Karpas-422 (cell line): ENCODE measurements around the gene RTKN. TPM values are rescaled to one million over a fixed set of nuclear protein-coding genes. Genes with fewer than 3 reads are reported as not detected.
"Not testable (repeated sequence)": the region's sequence is repeated elsewhere in the genome, so short reads cannot be mapped to it uniquely, and the experiment has no call there.

Experiments used
- DNase-seq: peaks from one replicate; pipeline ENCODE4 v3.0.0-alpha.2; 2015
- H2AFZ ChIP-seq: fragments of 200-600 bp; sonication (generic); 2 replicates; pipeline ENCODE4 v1.6.1; 2014; ENCODE audit warnings: antibody characterized with exemption, low read length, mixed read lengths
- H3K27ac ChIP-seq: fragments of 200-600 bp; sonication (generic); 2 replicates; pipeline ENCODE4 v1.5.1; 2014; ENCODE audit warnings: mild to moderate bottlenecking, low read length, moderate library complexity
- H3K27me3 ChIP-seq: fragments of 200-600 bp; sonication (generic); 2 replicates; pipeline ENCODE4 v1.6.1; 2014; ENCODE audit warnings: low read length, mixed read lengths
- H3K36me3 ChIP-seq: fragments of 200-600 bp; sonication (generic); 2 replicates; pipeline ENCODE4 v1.6.1; 2014; ENCODE audit warnings: low read length, mixed read lengths; ENCODE audit not compliant: insufficient read depth
- H3K4me1 ChIP-seq: fragments of 200-600 bp; sonication (generic); 2 replicates; pipeline ENCODE4 v1.6.1; 2014; ENCODE audit warnings: mild to moderate bottlenecking, low read length, mixed read lengths
- H3K4me2 ChIP-seq: fragments of 200-600 bp; sonication (generic); 2 replicates; pipeline ENCODE4 v1.6.1; 2014; ENCODE audit warnings: low read length, low read depth, mild to moderate bottlenecking; ENCODE audit not compliant: poor library complexity, severe bottlenecking
- H3K4me3 ChIP-seq: fragments of 200-600 bp; sonication (generic); 2 replicates; pipeline ENCODE4 v1.5.1; 2014; ENCODE audit warnings: mild to moderate bottlenecking, antibody characterized with exemption, low read length, mixed read lengths
- H3K79me2 ChIP-seq: fragments of 200-600 bp; sonication (generic); 2 replicates; pipeline ENCODE4 v1.6.1; 2014; ENCODE audit warnings: mild to moderate bottlenecking, low read length, mixed read lengths
- H3K9ac ChIP-seq: fragments of 200-600 bp; sonication (generic); 2 replicates; pipeline ENCODE4 v1.6.0; 2014; ENCODE audit warnings: low read length
- H3K9me2 ChIP-seq: fragments of 200-600 bp; sonication (generic), shearing (Covaris generic); replicated peaks from 2 replicates; pipeline ENCODE4 v1.6.0; 2014; ENCODE audit warnings: mild to moderate bottlenecking, low read length, moderate library complexity; ENCODE audit not compliant: insufficient read depth
- H3K9me3 ChIP-seq: fragments of 300-700, 200-600 bp; sonication (generic); 2 replicates; pipeline ENCODE4 v1.6.1; 2014; ENCODE audit warnings: low read length, mixed read lengths
- H4K20me1 ChIP-seq: fragments of 200-600 bp; sonication (generic); 2 replicates; pipeline ENCODE4 v1.6.1; 2014; ENCODE audit warnings: mild to moderate bottlenecking, antibody characterized with exemption, low read length, low read depth; ENCODE audit not compliant: insufficient read depth
- total RNA-seq: library from RNA; depleted of rRNA; stranded (reverse); fragments of >200 nt; shearing (Covaris generic); gene quantifications from 2 replicates; pipeline ENCODE4 v1.2.3, GENCODE V29; 2014; ENCODE audit warnings: low replicate concordance; rRNA removed

Gene RTKN
- 28.1 and 31.5 TPM in 2 replicates for total RNA-seq

GRCh38 chr2:74441690-74442482 lies at the start of gene RTKN:
TSS of gene RTKN (minus strand) at chr2:74441937. CDS start at chr2:74441816, 121 bp downstream.
- H3K79me2 ChIP-seq: 0 out of 2 replicates have a peak, but pooled peaks cover 2% of the 10 kb centered on the region
- peak within 1 kb of the TSS; percentile 83 for H3K9ac ChIP-seq
- H3K4me1 ChIP-seq: peaks cover 51% of the 10 kb centered on the region
- H4K20me1 ChIP-seq: no peaks in the 10 kb centered on the region
- H2AFZ ChIP-seq: peak within 1 kb of the TSS; percentile 89
- no peaks in the 10 kb centered on the region for H3K9me2 ChIP-seq
- H3K4me2 ChIP-seq: peak within 1 kb of the TSS; percentile 71
- H3K4me3 ChIP-seq: peak within 1 kb of the TSS; percentile 71; the same call in 1 of the 2 replicates
- H3K27me3 ChIP-seq: no peaks in the 10 kb centered on the region; the same call in 1 of the 2 replicates
- H3K27ac ChIP-seq: no peak within 1 kb of the TSS
- no peaks in the 10 kb centered on the region for H3K9me3 ChIP-seq
- DNase-seq: no peak
- H3K36me3 ChIP-seq: no peaks in the 10 kb centered on the region

DNA sequence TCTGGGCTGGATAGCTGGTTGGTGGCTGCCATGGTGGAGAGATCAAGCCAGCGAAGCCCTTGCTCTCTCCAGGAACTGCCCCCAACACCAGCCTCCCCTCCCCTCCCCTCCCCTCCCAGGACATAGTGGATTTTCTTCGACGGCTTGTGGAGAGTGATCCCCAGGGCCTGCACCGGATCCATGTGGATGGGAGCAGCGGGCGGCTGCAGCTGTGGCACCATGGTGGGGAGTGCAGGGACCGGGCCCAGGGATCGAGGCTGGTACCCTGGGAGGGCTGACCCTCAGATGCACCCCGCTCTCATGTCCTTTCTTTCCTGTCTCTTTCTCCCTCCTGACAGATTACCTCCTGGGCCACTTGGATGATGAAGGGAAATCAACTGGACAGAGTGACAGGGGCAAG lies 48.2 kb upstream of the RTKN start:
- H3K27ac ChIP-seq: no peak overlapping the region
- no peaks in the 10 kb centered on the region for H3K27me3 ChIP-seq
- no peak overlapping the region for H3K9ac ChIP-seq
- H3K4me2 ChIP-seq: no peak overlapping the region
- DNase-seq: no peak
- peaks cover 11% of the 10 kb centered on the region; the same call in 1 of the 2 replicates for H3K79me2 ChIP-seq
- H3K4me1 ChIP-seq: no peaks in the 10 kb centered on the region
- H3K36me3 ChIP-seq: peaks cover 25% of the 10 kb centered on the region; the same call in 1 of the 2 replicates
- no peaks in the 10 kb centered on the region for H3K9me3 ChIP-seq
- no peak overlapping the region for H2AFZ ChIP-seq
- H3K9me2 ChIP-seq: no peaks in the 10 kb centered on the region
- H4K20me1 ChIP-seq: no peaks in the 10 kb centered on the region
- H3K4me3 ChIP-seq: no peak overlapping the region

DNA sequence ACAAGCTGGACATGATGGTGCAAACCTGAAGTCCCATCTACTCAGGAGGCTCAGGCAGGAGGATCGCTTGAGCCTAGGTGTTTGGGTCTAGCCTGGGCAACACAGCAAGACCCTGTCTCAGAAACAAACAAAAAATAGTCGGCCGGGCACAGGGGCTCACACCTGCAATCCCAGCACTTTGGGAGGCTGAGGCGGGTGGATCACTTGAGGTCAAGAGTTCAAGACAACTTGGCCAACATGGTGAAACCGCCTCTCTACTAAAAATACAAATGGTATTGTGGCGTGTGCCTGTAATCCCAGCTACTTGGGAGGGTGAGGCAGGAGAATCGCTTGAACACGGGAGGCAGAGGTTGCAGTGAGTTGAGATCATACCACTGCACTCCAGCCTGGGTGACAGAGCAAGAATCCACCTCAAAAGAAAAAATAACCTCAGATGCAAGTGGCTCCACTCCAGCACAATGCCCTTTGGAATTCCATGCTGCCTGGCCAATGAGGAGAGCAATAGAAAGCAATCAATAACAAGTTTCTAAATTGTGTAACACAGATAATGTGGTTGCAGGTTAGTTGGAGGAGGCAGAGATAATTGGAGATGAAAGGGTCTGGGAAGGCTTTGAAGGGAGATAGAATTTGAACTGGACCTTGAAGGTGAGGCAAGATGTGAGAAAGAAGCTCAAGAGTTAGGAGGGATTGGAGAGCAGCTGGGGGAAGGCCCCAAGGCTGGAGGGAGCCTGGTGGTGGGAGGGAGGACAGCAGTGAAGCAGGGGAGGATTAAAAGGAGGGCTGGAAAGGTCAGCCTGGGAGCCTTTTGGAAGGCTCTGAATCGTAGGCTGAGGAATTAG lies 47.1 kb upstream of the RTKN start:
- no peaks in the 10 kb centered on the region for H4K20me1 ChIP-seq
- H2AFZ ChIP-seq: no peak overlapping the region
- peaks cover 21% of the 10 kb centered on the region; the same call in 1 of the 2 replicates for H3K36me3 ChIP-seq
- no peak for DNase-seq
- no peak overlapping the region for H3K27ac ChIP-seq
- no peak overlapping the region for H3K9ac ChIP-seq
- H3K27me3 ChIP-seq: no peaks in the 10 kb centered on the region
- no peaks in the 10 kb centered on the region for H3K9me2 ChIP-seq
- H3K9me3 ChIP-seq: no peaks in the 10 kb centered on the region
- no peak overlapping the region for H3K4me2 ChIP-seq
- peaks cover 20% of the 10 kb centered on the region for H3K79me2 ChIP-seq
- no peak overlapping the region for H3K4me3 ChIP-seq
- H3K4me1 ChIP-seq: peaks cover 4% of the 10 kb centered on the region

GRCh38 chr2:74486141-74486540 lies 44.4 kb upstream of the RTKN start:
- no peaks in the 10 kb centered on the region for H4K20me1 ChIP-seq
- H3K27me3 ChIP-seq: no peaks in the 10 kb centered on the region
- H3K4me1 ChIP-seq: peaks cover 18% of the 10 kb centered on the region
- H3K4me2 ChIP-seq: no peak overlapping the region
- no peaks in the 10 kb centered on the region for H3K9me2 ChIP-seq
- no peaks in the 10 kb centered on the region for H3K9me3 ChIP-seq
- H3K36me3 ChIP-seq: peaks cover 3% of the 10 kb centered on the region; the same call in 1 of the 2 replicates
- no peak overlapping the region for H3K4me3 ChIP-seq
- H3K79me2 ChIP-seq: peaks cover 40% of the 10 kb centered on the region
- DNase-seq: no peak
- no peak overlapping the region for H3K9ac ChIP-seq
- no peak overlapping the region for H3K27ac ChIP-seq
- H2AFZ ChIP-seq: no peak overlapping the region

DNA sequence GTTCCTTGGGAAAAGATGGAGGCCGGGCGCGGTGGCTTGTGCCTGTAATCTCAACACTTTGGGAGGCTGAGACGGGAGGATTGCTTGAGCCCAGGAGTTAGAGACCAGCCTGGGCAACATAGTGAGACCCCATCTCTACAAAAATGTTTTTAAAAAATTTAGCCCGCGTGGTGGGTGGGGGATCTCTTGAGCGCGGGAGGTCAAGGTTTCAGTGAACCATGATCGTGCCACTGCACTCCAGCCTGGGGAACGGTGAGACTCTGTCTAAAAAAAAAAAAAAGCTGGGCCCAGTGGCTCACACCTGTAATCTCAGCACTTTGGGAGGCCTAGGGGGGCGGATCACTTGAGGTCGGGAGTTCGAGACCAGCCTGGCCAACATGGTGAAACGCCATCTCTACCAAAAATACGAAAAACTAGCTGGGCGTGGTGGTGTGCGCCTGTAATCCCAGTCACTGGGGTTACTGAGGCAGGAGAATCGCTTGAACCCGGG lies 42.0 kb upstream of the RTKN start:
- H3K9ac ChIP-seq: peak overlapping the region; percentile 85
- peak overlapping the region; percentile 72; the same call in 1 of the 2 replicates for H3K27ac ChIP-seq
- H3K4me2 ChIP-seq: peak overlapping the region; percentile 88
- H4K20me1 ChIP-seq, H3K27me3 ChIP-seq, DNase-seq, H3K9me3 ChIP-seq, H3K9me2 ChIP-seq: not testable (repeated sequence)
- peaks cover 29% of the 10 kb centered on the region for H3K4me1 ChIP-seq
- 0 out of 2 replicates have a peak overlapping the region, but pooled peaks have one; percentile 85 for H2AFZ ChIP-seq
- H3K4me3 ChIP-seq: peak overlapping the region; percentile 97
- peaks cover 56% of the 10 kb centered on the region for H3K79me2 ChIP-seq
- H3K36me3 ChIP-seq: peaks cover 11% of the 10 kb centered on the region; the same call in 1 of the 2 replicates

DNA sequence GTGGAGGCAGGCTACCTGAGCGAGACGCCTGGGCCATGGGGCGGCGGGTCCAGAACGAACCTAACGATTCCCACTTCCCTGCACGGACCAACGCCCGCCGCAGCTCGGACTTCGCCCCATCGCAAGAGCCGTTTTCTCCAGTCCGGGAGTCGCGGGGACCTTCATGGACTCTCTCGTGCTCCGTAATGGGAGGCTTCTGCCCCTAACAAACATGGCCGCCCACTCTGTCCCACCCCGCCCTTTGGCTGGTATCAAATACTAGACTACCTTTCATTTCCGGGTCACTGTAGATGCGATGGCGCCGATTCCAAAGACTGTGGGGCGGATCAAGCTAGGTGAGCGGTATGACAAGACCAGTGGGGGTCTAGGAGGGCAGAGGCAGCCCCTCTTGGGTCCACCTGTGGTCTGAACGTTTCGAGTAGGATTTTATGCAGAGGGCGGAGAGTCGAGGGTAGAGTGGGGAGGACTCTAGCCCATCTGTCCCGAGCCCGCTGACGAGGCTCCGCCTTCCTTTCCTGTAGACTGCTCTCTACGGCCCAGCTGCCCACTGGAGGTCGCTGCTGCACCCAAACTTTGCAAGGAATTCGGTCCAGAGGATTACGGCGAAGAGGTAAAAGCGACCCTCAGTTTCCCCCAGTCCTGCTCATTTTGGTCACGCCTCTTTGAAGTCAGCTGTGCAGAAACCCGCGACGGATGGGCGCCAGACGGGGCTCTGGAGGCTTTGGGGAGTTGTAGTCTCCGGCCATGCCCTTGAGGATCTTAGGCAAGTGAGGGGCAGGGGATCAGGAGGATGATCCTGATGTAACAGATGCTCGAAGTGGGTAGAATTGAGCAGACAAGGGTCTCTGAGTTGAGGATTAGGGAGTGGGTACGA lies 41.3 kb upstream of the RTKN start, which contains the start of the genes CCDC142 and TTC31:
Gene CCDC142 (minus strand): TSS at position 198 of the 874 bp plus-strand sequence. CDS start 161 bp downstream, at position 37.
Gene TTC31 (plus strand): TSS at position 281 of the 874 bp plus-strand sequence. CDS start 15 bp downstream, at position 296.
- H3K9ac ChIP-seq: peak within 1 kb of the TSS; percentile 85
- H3K4me3 ChIP-seq: peak within 1 kb of the TSS; percentile 97
- no peaks in the 10 kb centered on the region for H3K9me3 ChIP-seq
- H3K4me2 ChIP-seq: peak within 1 kb of the TSS; percentile 88
- peak within 1 kb of the TSS; percentile 85 for H2AFZ ChIP-seq
- no peaks in the 10 kb centered on the region for H4K20me1 ChIP-seq
- H3K4me1 ChIP-seq: peaks cover 29% of the 10 kb centered on the region
- H3K27ac ChIP-seq: peak within 1 kb of the TSS; percentile 72
- peaks cover 8% of the 10 kb centered on the region; the same call in 1 of the 2 replicates for H3K36me3 ChIP-seq
- no peaks in the 10 kb centered on the region for H3K27me3 ChIP-seq
- peak; percentile 98 for DNase-seq
- H3K79me2 ChIP-seq: peaks cover 54% of the 10 kb centered on the region
- no peaks in the 10 kb centered on the region for H3K9me2 ChIP-seq
